Subcutaneous adipose tissue (tissue), 4 donors: ENCODE results near the gene UBE2E2. TPM values are rescaled to one million over a fixed set of nuclear protein-coding genes. Genes with fewer than 3 reads are reported as not detected.

Source experiments
- total RNA-seq, 4 donors: library from RNA; depleted of rRNA; stranded (reverse); fragments of >200 nt; gene quantifications; one replicate each; pipeline ENCODE4 v1.1.0, GENCODE V29; 2016
- TF ChIP-seq, protein P1 (sequence below): fragments of 450-650 bp; IDR thresholded peaks from one replicate; pipeline ENCODE4 v1.5.1; 2016; ENCODE audit warnings: low read depth, mild to moderate bottlenecking, control low read depth, antibody characterized with exemption, moderate library complexity

UBE2E2 gene
- total RNA-seq, 4 donors from 2014 or later, result 48.0 to 89.0 (median 63.4) TPM

DNA sequence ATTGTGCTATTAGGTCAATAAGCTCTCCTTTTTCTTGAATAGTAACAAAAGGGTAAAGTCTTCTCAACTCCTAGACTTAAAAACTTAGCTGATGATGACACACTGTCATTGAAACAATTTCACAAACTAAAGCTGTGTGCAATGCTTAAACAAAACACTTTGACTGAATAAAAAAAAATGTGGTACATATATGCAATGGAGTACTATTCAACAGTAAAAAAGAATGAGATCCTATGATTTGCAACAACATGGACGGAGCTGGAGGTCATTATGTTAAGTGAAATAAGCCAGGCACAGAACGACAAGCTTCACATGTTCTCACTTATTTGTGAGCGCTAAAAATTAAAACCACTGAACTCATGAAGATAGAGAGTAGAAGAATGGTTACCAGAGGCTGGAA is 370.7 kb downstream of the UBE2E2 start:
- TF ChIP-seq, protein P1, sequence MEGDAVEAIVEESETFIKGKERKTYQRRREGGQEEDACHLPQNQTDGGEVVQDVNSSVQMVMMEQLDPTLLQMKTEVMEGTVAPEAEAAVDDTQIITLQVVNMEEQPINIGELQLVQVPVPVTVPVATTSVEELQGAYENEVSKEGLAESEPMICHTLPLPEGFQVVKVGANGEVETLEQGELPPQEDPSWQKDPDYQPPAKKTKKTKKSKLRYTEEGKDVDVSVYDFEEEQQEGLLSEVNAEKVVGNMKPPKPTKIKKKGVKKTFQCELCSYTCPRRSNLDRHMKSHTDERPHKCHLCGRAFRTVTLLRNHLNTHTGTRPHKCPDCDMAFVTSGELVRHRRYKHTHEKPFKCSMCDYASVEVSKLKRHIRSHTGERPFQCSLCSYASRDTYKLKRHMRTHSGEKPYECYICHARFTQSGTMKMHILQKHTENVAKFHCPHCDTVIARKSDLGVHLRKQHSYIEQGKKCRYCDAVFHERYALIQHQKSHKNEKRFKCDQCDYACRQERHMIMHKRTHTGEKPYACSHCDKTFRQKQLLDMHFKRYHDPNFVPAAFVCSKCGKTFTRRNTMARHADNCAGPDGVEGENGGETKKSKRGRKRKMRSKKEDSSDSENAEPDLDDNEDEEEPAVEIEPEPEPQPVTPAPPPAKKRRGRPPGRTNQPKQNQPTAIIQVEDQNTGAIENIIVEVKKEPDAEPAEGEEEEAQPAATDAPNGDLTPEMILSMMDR, result no peak

DNA sequence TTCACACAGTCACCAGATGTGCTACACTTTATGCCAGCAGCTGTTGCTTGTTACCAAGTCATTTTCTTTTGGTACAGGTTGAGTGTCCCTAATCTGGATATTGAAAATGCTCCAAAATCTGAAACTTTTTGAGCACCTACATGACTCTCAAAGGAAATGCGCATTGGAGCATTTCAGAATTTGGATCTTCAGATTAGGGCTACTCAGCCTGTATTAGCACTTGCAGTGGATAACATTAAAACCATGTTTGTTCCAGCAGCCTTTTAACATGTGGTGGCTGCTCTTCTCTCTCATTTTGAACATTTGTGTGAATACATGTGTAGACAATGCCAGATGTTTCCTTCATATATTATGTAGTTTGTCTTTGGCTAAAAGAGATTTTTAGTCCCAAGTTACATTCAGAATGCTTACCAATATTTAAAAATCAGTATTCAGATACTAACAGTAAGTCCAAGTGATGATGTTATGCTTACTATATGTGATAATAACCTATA is 371.7 kb downstream of the UBE2E2 start:
- TF ChIP-seq, protein P1, result no peak

DNA sequence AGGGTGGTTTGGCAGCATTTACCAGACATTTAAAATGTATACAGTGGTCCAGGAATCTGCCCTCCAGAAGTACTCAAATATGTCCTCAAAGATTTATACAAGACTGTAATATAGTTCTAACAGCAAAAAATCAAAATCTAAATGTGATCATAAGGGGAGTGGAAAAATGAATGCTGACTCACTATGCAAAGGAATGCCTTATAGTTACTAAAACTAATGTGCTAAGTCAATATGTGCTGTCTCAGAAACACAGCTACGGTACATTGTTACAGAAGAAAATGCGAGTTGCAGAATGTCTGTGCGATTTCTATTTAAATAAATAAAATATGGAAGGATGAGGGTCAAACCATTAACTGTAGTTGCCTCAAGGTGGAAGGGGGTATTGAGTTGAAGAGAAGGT is 372.6 kb downstream of the UBE2E2 start:
- TF ChIP-seq, protein P1, result no peak

DNA sequence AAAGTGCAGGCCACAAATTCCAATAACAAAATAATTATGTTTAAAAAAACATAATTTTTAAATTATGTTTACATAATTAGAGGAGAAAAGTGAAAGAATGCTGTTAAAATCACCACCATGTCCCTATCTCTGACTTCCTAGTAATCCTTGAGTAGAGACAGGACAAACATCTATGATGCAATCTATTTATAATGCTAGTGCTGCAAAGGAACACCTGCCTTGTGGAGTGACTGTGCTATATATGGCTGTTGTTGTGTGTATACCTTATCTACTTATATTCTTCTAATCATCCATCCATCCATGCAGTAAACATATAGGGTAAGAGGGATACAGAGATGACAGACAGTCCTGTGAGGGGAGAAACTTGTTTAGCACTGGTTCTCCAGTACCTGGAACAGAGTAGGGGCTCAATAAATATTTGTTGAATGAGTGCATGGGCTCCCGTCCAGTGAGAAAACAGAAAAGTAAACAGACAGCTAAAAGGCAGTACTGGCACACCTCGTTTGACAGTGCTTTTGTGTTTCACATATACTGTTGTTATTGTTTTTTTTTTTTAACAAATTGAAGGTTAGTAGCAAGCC is 373.3 kb downstream of the UBE2E2 start:
- TF ChIP-seq, protein P1, result no peak

DNA sequence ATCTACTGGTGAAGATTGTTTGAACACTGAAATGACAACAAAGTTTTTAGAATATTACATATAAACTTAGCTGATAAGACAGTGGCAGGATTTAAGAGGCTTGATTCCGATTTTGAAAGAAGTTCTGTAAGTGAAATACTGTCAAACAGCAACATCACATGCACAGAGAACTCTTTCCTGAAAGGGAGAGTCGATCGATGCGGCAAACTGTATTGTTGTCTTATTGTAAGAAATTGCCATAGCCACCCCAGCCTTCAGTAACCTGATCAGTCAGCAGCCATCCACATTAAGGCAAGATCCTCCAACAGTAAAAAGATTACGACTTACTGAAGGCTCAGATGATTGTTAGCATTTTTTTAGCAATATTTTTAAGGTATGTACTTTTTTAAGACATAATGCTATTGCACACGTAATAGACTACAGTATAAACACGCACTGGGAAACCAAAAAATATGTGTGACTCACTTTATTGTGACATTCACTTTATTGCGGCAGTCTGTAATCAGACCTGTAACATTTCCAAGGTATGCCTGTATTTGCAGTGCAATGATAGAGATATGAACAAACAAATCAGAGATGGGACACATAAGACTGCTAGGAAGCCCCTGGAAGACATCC is 377.1 kb downstream of the UBE2E2 start:
- TF ChIP-seq, protein P1, result no peak

DNA sequence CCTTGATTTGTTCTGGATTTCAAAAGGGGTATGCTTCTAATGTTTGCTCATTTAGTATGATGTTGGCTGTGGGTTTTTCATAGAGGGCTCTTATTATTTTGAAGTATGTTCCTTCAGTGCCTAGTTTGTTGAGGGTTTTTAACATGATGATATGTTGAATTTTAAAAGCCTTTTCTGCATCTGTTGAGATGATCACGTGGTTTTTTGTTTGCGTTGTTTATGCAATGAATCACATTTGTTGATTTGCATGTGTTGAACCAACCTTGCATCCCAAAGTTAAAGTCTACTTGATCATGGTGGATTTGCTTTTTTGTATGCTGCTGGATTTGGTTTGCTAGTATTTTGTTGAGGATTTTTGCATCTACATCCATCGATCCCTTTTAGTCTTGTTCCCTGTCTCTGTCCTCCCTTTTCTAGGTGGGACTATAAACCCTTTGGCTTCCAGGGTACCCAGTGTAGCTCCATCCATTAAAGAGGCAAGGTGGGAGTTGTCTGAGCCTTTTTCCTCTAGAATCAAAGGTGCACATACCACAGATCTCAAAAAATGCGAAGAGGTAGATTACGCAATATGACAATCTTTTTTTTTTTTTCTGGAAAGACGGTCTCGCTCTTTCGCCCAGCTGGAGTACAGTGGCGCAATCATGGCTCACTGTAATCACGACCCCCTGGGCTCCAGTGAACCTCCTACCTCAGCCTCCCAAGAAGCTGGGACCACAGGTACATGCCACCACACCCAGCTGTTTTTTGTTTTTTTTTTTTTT is 381.0 kb downstream of the UBE2E2 start:
- TF ChIP-seq, protein P1, result no peak

DNA sequence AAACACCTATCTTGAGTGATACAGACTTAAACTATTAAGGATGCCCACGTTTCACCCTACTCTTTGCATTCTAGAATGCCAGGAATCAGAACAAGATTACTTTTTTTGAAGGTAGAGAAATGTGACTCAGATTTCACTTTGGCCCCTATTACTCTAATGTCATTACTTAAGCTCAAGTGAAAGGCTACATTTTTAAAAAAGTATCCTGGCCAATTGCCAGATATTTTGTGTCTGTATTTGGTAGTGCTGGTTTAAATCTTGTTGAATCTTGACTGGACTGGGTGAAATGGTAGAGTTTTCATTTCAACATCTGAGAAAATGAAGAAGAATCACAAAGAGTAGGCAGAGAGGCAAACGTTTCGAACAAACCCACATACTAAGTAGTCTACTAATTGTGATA is 384.4 kb downstream of the UBE2E2 start:
- TF ChIP-seq, protein P1, result no peak
